8988T (cell line): ENCODE results near the gene MARK4.

Experiments
- DNase-seq: peaks from one replicate; pipeline ENCODE4 v3.0.0; 2011

Gene MARK4

GRCh38 chr19:45275370-45275971 lies 24.4 kb downstream of the MARK4 start:
- no peak for DNase-seq

GRCh38 chr19:45276284-45276687 lies 25.2 kb downstream of the MARK4 start:
- DNase-seq = no peak

- no peak for DNase-seq
Measured at GRCh38 chr19:45278087-45278486, 27.0 kb downstream of the MARK4 start.

- no peak for DNase-seq
Measured at GRCh38 chr19:45279587-45280192, 28.6 kb downstream of the MARK4 start.

GRCh38 chr19:45280471-45280961 lies 29.4 kb downstream of the MARK4 start:
- no peak for DNase-seq

- DNase-seq = no peak
Measured at GRCh38 chr19:45283443-45284033, 32.5 kb downstream of the MARK4 start.

- no peak for DNase-seq
Measured at GRCh38 chr19:45290381-45290931, 39.4 kb downstream of the MARK4 start.

GRCh38 chr19:45291834-45292233 lies 40.8 kb downstream of the MARK4 start:
- DNase-seq = no peak

- no peak for DNase-seq
Measured at GRCh38 chr19:45293682-45294081, 42.6 kb downstream of the MARK4 start.

- no peak for DNase-seq
Measured at GRCh38 chr19:45294291-45295029, 43.4 kb downstream of the MARK4 start.

- DNase-seq = no peak
Measured at GRCh38 chr19:45295873-45296272, 44.8 kb downstream of the MARK4 start.

GRCh38 chr19:45296355-45296754 lies 45.3 kb downstream of the MARK4 start:
- DNase-seq = no peak

GRCh38 chr19:45297674-45298073 lies 46.6 kb downstream of the MARK4 start:
- DNase-seq = no peak

- DNase-seq = no peak
Measured at GRCh38 chr19:45298264-45298663, 47.2 kb downstream of the MARK4 start.

- DNase-seq = no peak
Measured at GRCh38 chr19:45299719-45300118, 48.6 kb downstream of the MARK4 start.

- DNase-seq = no peak
Measured at GRCh38 chr19:45302416-45302815, 51.3 kb downstream of the MARK4 start.

GRCh38 chr19:45303269-45304060 lies 52.4 kb downstream of the MARK4 start:
- DNase-seq = no peak

- DNase-seq = no peak
Measured at GRCh38 chr19:45304141-45304926, 53.3 kb downstream of the MARK4 start.

GRCh38 chr19:45305007-45305406 lies 53.9 kb downstream of the MARK4 start:
- DNase-seq = no peak

- no peak for DNase-seq
Measured at GRCh38 chr19:45305421-45305820, 54.4 kb downstream of the MARK4 start.

- no peak for DNase-seq
Measured at GRCh38 chr19:45306040-45306439, 55.0 kb downstream of the MARK4 start.
